K562 (cell line): ENCODE measurements around the gene BLTP2. TPM values are rescaled to one million over a fixed set of nuclear protein-coding genes. Genes with fewer than 3 reads are reported as not detected.

Experiments
- BMI1 ChIP-seq: fragments of 150-350 bp; IDR thresholded peaks from 2 replicates; pipeline ENCODE4 v1.6.1; 2014; ENCODE audit warnings: low read length
- CBX5 ChIP-seq: IDR thresholded peaks from 2 replicates; pipeline ENCODE4 v1.6.1; 2014; ENCODE audit warnings: low read depth, borderline replicate concordance
- CHD2 ChIP-seq: IDR thresholded peaks from 2 replicates; pipeline ENCODE4 v1.6.1; 2011; ENCODE audit warnings: low read depth, low read length
- CSDE1 ChIP-seq, 2 experiments: fragments of 450-650 bp; IDR thresholded peaks; 2 replicates each; pipeline ENCODE4 v1.6.1; 2016; ENCODE audit warnings: mild to moderate bottlenecking in 1 of 2
- DACH1 ChIP-seq: fragments of 450-650 bp; IDR thresholded peaks from 2 replicates; pipeline ENCODE4 v1.6.1; 2018; ENCODE audit not compliant: partially characterized antibody
- EP400 ChIP-seq: fragments of 450-650 bp; IDR thresholded peaks from 2 replicates; pipeline ENCODE4 v1.6.1; 2017; ENCODE audit warnings: antibody characterized with exemption, mild to moderate bottlenecking, moderate library complexity
- FOS ChIP-seq: IDR thresholded peaks from 3 replicates; pipeline ENCODE4 v1.6.1; 2011; ENCODE audit not compliant: insufficient read length; ENCODE audit errors: extremely low read depth
- FOXO4 ChIP-seq: fragments of 450-650 bp; formaldehyde crosslinking; IDR thresholded peaks from 2 replicates; pipeline ENCODE4 v1.4.0; 2020; ENCODE audit warnings: mild to moderate bottlenecking, moderate library complexity
- HCFC1 ChIP-seq: IDR thresholded peaks from 2 replicates; pipeline ENCODE4 v1.6.1; 2012; ENCODE audit warnings: low read depth, low read length, improper control_type of control experiment
- HDAC3 ChIP-seq: fragments of 450-650 bp; IDR thresholded peaks from 2 replicates; pipeline ENCODE4 v1.6.1; 2018; ENCODE audit warnings: borderline replicate concordance, mild to moderate bottlenecking, moderate library complexity; ENCODE audit not compliant: partially characterized antibody
- KDM1A ChIP-seq, 2 experiments: fragments of 450-650 bp; IDR thresholded peaks; 2 replicates each; pipeline ENCODE4 v1.6.1; 2016; ENCODE audit warnings: mild to moderate bottlenecking in 2 of 2
- KDM5B ChIP-seq: fragments of 200-600 bp; sonication (generic); IDR thresholded peaks from 2 replicates; pipeline ENCODE4 v1.6.1; 2012; ENCODE audit warnings: low read depth, mild to moderate bottlenecking, moderate library complexity, low read length, control low read depth, inconsistent platforms; ENCODE audit not compliant: insufficient replicate concordance
- LEF1 ChIP-seq: fragments of 450-650 bp; IDR thresholded peaks from 2 replicates; pipeline ENCODE4 v1.6.1; 2016; ENCODE audit warnings: mild to moderate bottlenecking
- MYNN ChIP-seq, 2 experiments: sonication (generic); formaldehyde crosslinking in 1 of 2; IDR thresholded peaks; 2 replicates each; pipeline versions ENCODE4 v1.5.0 to v1.6.1; 2016 to 2020; ENCODE audit warnings: antibody characterized with exemption in 1 of 2, missing genetic modification reagents in 1 of 2
- NCOR1 ChIP-seq: fragments of 450-650 bp; IDR thresholded peaks from 2 replicates; pipeline ENCODE4 v1.6.1; 2016; ENCODE audit warnings: mild to moderate bottlenecking, moderate library complexity
- NR2F6 ChIP-seq: fragments of 450-650 bp; formaldehyde crosslinking; IDR thresholded peaks from 2 replicates; pipeline ENCODE4 v1.4.0; 2020; ENCODE audit warnings: mild to moderate bottlenecking
- POLR2AphosphoS2 ChIP-seq: IDR thresholded peaks from 2 replicates; pipeline ENCODE4 v1.6.1; 2012; ENCODE audit warnings: low read length, improper control_type of control experiment
- PPARD ChIP-seq: fragments of 250-450 bp; sonication (Bioruptor Pico); IDR thresholded peaks from 2 replicates; pipeline ENCODE4 v1.8.0; 2022; ENCODE audit warnings: inconsistent platforms, mild to moderate bottlenecking, moderate library complexity
- SRSF1 ChIP-seq: fragments of 200-400 bp; formaldehyde crosslinking; IDR thresholded peaks from 2 replicates; pipeline ENCODE4 v1.6.1; 2017; ENCODE audit warnings: mild to moderate bottlenecking, low read depth, low read length, moderate library complexity
- VEZF1 ChIP-seq: fragments of 200-800 bp; sonication (Bioruptor generic); IDR thresholded peaks from 2 replicates; pipeline ENCODE4 v1.6.1; 2017; ENCODE audit warnings: missing genetic modification characterization, missing compliant biosample characterization
- ZBED1 ChIP-seq: IDR thresholded peaks from 2 replicates; pipeline ENCODE4 v1.6.1; 2014
- ZBTB49 ChIP-seq: sonication (generic); formaldehyde crosslinking; IDR thresholded peaks from 2 replicates; pipeline ENCODE4 v1.8.0; 2022; ENCODE audit warnings: missing genetic modification reagents, mild to moderate bottlenecking, borderline replicate concordance
- ZFP30 ChIP-seq: fragments of 250-450 bp; sonication (Bioruptor Pico); IDR thresholded peaks from 2 replicates; pipeline ENCODE4 v1.8.0; 2022; ENCODE audit warnings: moderate library complexity, mild to moderate bottlenecking, inconsistent platforms, borderline replicate concordance
- ZKSCAN8 ChIP-seq: fragments of 200-800 bp; sonication (Bioruptor generic); IDR thresholded peaks from 2 replicates; pipeline ENCODE4 v1.6.1; 2016; ENCODE audit warnings: missing genetic modification characterization, missing compliant biosample characterization
- ZNF140 ChIP-seq: fragments of 250-450 bp; sonication (Bioruptor Pico); IDR thresholded peaks from 2 replicates; pipeline ENCODE4 v1.8.0; 2021; ENCODE audit warnings: moderate library complexity, mild to moderate bottlenecking, inconsistent platforms
- polyA plus RNA-seq, 8 experiments: library from polyadenylated mRNA; depleted of rRNA in 4 of 8; stranded (reverse) in 5 of 8; unstranded in 3 of 8; fragments of >200 nt; fragmentation: Nextera tagmentation in 2 of 8; fragmentation: Illumina TruSeq in 1 of 8; extraction: Ambion mirVana in 2 of 8; extraction: Trizol in 1 of 8; gene quantifications; 2 replicates each; pipeline versions ENCODE4 v1.2.1 to v1.2.3, GENCODE V29; 2011 to 2014; ENCODE audit warnings: inconsistent platforms in 1 of 8, missing spikeins in 1 of 8
- total RNA-seq, 7 experiments: library from RNA; depleted of rRNA in 6 of 7; stranded (reverse); fragments of >200 nt in 6 of 7; fragmentation: Illumina TruSeq in 2 of 7; extraction: Trizol in 2 of 7; gene quantifications; 2 replicates each; pipeline versions ENCODE4 v1.2.1 to v1.2.3, GENCODE V29; 2011 to 2021; ENCODE audit warnings: low replicate concordance in 1 of 7

BLTP2 gene
- total and polyA plus RNA-seq, 9 of the 15 experiments (the other 6 are each of a cell fraction or from before 2014, with no cell fraction given) = 14.7 to 174 (median 103) TPM

- TF ChIP-seq ZBTB49 (CRISPR knock-in tag) = no peak
- TF ChIP-seq HCFC1 = no peak
- TF ChIP-seq ZNF140 (CRISPR knock-in tag) = no peak
- TF ChIP-seq POLR2AphosphoS2 = no peak
- no peak for TF ChIP-seq KDM5B
- TF ChIP-seq LEF1 = no peak
- no peak for TF ChIP-seq ZBED1
- TF ChIP-seq BMI1 = no peak
- peak; percentile 64 for TF ChIP-seq EP400
- no peak for TF ChIP-seq MYNN (IDR thresholded peaks at IDR 0.05)
- no peak for TF ChIP-seq MYNN (CRISPR knock-in tag; IDR thresholded peaks at IDR 0.05)
- TF ChIP-seq SRSF1 = no peak
- no peak for TF ChIP-seq DACH1
- no peak; the same call in 1 of the 2 replicates for TF ChIP-seq VEZF1 (CRISPR knock-in tag)
- TF ChIP-seq NCOR1 = no peak
- TF ChIP-seq ZFP30 = no peak
- no peak for TF ChIP-seq FOS
- no peak for TF ChIP-seq ZKSCAN8 (CRISPR knock-in tag)
- no peak for TF ChIP-seq CBX5
- 0 out of 2 replicates have a peak, but pooled peaks have one; percentile 12 for TF ChIP-seq PPARD (CRISPR knock-in tag)
- no peak for TF ChIP-seq HDAC3
- TF ChIP-seq KDM1A (IDR thresholded peaks at IDR 0.05) = peak in 1 of 2 experiments; percentile 7; a peak in 1 of 4 replicates
- no peak for TF ChIP-seq NR2F6 (CRISPR knock-in tag)
- TF ChIP-seq CSDE1 (IDR thresholded peaks at IDR 0.05) = no peak
- 0 out of 2 replicates have a peak, but pooled peaks have one; percentile 15 for TF ChIP-seq CHD2
- no peak for TF ChIP-seq FOXO4 (CRISPR knock-in tag)
Measured at GRCh38 chr17:28643983-28644786, 773 bp downstream of the BLTP2 start (continued).
